ENCODE results near the gene PDE4D.
"Not testable (repeated sequence)": the region's sequence is repeated elsewhere in the genome, so short reads cannot be mapped to it uniquely, and the experiment has no call there.

PDE4D gene

DNA sequence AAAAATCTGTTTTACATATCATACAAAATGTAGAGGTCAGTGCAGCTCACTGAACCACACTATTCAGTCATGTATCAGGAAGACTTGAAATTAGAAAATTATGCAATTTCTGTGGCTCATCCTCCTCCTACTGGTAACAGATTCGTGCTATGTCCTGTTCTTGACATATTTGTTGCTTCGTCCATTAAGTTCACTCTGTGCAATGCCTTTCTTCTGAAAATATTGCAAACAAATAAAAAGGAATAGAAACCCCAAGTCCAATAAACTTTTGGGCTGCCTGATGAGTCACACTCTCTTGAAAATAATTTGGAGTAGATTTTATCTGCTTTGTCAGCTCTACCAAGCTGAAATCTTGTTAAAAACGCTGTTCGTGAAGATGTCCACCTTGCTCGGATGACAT, 919.4 kb downstream of the PDE4D start:
- no peak for DNase-seq

DNA sequence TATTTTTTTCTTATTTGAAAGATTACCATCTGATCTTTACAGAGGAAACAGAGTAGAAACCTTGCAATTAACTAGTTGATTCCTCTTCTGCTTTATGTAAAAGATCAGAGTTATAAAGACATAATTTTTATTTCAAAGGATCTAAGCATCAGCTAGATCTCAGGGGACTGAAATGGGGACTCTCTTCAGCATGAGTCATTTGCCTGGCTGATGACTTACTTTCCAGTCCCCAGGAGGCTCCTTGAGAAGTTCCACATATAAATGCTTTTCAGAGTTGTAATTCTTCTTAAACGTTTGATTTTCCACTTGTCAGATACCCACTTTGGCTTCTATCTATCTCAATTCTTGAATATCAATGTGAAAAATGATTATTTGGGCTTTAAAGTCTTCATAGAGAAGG, 921.2 kb downstream of the PDE4D start:
- no peak for DNase-seq

DNA sequence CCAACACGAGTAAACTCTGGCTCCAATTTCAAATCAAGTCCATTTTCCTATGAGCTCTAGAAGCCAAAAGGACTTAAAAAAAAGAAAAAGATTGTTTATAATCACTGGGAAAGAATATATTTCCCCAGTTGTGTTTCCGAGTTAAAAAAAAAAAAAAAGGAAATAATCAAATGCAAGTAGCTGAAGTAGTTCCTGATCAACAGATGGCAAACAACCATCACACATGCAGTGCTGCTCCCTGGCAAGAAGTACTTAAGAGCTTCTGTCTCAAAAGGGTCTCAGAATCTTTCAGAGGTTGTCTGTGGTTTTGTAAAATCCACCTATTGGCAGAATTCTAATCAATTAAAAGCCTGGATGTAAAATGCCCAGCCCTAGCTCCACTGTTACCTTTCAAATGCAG, 922.8 kb downstream of the PDE4D start:
- DNase-seq: no peak

DNA sequence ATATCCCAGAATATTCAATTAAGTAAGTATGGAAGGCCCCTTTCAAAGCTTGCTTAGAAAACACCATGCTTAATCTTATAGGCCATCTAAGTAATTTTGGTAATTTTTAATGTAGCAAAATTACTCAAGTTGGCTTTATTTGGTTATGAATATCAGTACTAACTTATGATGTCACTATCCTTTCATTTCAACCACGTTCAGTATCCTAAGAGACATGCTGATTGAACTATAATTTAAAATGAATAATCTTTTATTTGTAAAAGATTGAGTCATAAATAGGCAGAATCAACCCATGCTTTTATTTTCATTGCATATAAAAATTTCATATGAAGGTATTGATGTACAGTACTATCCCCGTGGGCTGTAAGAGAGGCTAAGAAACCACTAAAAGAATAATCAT, 923.7 kb downstream of the PDE4D start:
- DNase-seq: no peak

DNA sequence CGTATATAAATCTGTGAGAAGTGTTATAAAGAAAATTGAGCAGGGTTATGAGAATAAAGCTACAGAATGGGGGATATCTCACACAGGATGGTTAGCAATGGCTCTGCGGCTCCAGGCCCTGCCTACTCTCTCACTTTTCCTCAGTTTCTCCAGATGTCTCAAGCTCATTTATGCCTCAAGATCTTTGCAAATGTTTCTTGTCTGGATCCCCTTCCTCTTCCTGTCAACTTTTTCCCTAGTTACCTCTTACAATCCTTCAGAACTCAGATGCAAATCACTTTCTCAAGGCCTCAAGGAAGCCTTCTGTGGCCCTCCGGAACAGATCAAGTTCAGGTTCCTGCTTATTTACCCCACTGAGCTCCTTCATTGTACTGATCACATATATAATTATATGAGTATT, 924.3 kb downstream of the PDE4D start:
- DNase-seq: no peak

DNA sequence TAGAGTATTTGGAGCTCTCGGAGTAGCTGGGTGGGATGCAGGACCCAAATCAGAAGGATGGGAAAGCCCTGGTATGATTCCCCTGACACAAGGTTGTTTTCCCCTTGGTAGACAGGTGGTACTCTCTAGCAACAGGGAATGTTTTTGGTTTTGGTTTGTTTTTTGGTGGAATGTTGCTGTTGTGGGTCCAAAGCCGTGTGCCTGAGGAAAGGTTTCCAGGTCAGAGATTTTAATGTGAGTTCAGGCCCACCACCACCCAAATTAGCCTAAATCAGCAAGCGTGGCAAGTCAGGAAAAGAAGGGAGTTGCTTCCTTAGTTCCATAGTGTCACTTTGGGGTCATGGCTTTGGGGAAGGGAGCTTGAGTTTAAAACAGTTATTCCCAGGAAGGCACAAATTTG, 925.2 kb downstream of the PDE4D start:
- DNase-seq: no peak

DNA sequence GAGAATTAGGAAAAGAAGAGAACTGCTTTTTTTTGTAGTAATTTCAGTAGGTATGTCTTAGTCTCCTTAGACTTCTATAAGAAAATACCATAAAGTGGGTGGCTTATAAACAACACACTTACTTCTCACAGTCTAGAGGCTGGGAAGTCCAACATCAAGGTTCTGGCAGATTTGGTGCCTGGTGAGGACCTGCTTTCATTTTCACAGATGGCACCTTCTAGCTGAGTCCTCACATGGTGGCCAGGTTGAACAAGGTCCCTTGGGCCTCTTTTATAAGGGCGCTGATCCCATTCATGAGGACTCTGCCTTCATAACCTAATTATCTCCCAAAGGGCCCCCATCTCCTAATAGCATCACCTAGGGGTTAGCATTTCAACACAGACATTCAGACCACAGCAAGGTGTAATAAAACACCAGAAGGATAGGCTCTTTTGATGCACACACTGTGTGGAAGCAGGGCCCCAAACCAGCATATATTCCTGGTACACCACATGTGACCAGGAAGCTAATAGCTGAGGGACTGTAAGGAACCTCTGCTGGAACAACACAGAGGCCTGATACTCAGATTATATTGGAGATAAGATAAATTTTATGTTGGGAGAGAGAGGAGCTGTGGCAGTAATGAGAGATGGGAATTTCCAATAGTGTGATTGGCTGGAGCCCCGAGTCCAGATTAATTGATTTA, 925.8 kb downstream of the PDE4D start:
- no peak for DNase-seq

DNA sequence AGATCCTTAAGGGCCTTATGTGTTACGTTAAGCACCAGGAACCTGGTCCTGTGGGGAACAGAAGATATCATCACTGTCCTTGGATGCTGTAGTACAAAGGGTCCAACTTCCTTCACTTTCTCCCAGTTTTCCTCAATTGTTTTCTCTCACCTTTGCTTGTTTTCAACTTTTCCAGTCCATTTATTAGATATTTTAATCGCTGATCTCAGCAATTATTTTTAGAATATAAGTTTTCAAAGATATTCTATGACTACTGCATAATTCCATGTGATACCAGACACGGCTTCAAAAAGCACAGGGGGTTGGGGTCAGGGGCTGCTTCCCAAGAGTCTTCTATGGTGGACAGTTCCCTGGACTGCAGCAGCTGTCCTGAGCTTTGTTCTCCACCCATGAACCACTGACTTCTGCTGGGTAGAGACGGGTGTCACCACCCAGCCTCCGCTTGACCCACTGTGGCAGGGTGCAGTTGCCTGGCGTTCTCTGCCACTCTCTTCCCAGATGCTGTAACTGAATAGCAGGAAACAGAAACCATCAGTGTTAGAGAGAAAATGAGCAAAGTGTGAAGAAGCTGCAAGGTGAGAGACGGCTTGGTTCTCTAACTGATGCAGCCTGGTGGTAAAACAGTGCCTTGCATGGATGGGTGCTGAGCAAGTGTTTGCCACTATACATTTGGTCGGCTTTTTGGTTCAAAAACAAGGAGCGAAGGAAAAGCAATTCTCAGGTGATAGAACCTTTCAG, 927.7 kb downstream of the PDE4D start:
- DNase-seq: no peak

DNA sequence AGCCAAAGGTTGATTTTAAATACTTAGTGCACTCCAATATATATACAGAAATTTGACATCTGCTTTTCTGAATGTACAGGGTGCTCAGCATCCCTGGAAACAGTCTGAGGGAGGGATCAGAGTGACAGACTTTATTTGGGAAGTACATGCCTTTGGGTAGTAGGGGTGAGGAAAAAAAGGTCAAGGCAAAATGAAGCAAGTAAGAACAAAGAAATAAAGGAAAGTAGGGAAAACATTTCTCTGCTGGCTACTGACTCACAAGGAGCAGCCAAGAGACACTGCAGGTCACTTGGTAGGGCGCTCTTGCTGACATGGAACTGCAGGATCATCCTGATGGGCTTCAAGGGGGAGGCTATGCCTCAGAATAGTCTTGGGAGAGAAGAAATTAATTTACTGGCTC, 929.7 kb downstream of the PDE4D start:
- DNase-seq: no peak

DNA sequence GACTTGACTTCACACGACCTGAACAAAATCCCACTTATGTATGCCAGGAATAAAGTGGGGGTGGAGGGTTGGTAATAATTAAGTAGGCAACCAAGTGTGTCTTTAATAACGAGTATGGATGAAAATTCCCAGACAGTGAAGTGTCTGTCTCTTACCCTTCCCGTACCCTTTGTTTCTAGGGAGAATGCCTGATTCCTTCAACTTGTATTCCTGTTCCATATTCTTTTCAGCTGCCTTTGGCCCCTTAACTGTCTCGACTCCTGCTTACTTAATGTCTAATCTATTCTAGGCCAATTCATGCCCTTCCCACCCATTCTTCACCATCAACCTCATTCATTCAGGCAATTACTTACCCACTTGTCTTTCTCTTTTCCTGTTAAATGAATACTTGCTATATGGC, 930.2 kb downstream of the PDE4D start:
- no peak for DNase-seq

DNA sequence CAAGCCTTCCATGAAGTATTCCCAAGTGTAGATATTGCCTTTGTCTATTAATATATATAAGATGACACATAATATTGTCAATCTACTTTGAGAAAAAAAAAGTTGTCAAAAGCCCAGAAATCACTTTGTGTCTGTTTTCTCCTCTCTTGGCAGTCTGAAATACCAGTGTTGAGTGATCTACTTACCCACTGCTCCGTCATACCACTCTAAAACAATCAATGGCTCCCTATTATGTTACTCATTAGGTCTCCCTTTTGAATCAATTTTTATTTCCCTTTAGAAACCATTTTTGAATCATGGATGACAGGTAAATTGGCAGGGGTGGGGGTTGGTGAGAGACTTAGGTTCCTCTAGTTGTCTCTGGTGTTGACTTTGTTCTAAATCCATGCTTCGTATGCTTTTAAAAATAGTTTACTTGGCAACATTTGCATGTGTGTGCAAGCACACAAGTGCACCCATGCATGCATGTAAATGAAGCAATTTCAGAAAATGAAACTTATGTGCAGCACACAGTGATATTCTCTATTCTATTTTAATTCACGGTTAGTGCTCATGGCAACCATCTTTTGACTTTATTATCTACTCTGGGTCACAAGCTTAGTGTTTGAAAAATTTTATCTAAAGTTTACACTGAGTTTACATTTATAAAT, 931.8 kb downstream of the PDE4D start:
- DNase-seq: no peak

DNA sequence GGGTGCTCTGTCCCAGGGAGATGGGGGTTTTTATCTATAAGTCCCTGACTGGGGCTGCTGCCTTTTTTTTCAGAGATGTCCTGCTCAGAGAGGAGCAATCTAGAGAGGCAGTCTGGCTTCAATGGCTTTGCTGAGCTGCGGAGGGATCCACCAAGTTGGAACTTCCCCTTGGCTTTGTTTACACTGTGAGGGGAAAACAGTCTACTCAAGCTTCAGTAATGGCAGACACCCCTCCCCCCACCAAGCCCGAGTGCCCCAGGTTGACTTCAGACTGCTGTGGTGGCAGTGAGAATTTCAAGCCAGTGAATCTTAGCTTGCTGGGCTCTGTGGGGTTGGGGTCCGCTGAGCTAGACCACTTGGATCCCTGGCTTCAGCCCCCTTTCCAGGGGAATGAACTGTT, 934.8 kb downstream of the PDE4D start:
- DNase-seq: no peak

DNA sequence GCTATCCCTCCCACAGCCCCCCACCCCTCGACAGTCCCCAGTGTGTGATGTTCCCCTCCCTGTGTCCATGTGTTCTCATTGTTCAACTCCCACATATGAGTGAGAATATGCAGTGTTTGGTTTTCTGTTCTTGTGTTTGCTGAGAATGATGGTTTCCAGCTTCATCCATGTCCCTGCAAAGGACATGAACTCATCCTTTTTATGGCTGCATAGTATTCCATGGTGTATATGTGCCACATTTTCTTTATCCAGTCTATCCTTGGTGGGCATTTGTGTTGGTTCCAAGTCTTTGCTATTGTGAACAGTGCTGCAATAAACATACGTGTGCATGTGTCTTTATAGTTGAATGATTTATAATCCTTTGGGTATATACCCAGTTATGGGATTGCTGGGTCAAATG, 940.3 kb downstream of the PDE4D start:
- not testable (repeated sequence) for DNase-seq

DNA sequence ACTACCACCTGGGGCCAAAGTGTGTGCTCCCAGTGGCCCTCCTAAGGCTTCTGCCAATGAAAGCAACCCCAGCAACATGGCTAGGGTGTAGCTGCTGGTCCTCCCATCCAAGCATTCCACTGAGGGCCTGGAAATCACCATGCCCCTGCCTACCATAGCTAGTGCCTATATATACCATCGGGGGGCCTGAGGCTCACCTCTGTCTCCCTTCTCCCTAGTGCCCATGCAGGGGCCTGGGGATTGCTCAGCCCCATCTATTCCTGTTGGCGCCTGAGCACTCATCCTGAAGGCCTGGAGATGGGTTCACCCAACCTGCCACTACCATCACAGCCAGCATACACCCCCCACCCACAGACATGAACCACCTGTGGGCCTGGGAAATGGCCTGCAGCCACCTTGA, 943.3 kb downstream of the PDE4D start:
- DNase-seq: no peak

DNA sequence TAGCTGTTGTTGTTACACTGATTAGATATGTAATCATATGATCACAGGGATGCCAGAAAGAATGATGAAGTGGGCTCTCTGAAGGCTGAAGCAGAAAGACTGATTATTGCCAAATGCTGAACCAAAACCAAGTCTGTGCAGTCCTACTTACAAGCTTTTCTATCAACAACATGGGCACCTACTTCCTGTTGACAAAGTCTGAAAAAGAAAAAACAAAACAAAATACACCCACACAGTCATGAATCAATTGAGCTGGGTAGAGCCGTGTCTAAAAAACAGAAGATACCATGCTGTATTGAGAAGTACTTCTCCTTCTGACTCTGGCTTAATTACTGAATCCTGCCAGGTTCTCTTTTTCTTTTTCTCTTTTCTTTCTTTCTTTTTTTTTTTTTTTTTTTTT, 947.3 kb downstream of the PDE4D start:
- no peak for DNase-seq

DNA sequence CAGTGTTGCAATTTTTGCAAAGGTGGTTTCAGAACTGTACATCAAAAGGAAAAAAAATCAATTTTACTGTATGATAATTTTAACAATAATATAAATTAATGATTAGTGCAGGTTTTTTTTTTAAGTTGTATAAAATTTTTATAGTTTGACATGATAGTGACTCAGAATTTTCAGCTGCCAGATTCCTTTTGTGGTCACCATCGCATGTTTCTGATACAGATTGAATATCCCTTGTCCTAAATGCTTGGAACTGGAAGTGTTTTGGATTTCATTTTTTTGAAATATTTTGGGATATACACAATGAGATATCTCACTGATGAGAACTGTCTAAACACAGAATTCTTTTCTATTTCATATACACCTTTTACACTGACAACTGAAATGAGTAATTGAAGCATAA, 949.3 kb downstream of the PDE4D start:
- DNase-seq: no peak

DNA sequence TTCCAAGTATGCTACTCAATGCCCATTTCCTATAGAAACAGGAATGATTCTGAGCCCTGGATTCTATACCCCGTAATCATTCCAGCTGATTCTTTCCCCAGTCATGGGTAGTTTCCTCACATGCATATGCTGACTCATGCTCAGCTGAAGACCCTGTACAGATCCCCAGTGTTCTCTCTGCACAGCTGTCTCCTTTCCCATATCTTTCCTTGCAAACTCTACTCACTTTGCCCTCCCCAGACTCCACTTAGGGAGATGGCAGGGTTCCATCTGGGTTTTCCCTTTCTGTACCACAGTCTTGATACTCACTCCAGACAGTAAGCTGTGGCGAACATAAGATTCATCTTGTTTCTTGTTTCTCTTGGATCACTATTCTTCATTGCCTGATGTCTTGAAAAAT, 953.1 kb downstream of the PDE4D start:
- peak; percentile 9 for DNase-seq

DNA sequence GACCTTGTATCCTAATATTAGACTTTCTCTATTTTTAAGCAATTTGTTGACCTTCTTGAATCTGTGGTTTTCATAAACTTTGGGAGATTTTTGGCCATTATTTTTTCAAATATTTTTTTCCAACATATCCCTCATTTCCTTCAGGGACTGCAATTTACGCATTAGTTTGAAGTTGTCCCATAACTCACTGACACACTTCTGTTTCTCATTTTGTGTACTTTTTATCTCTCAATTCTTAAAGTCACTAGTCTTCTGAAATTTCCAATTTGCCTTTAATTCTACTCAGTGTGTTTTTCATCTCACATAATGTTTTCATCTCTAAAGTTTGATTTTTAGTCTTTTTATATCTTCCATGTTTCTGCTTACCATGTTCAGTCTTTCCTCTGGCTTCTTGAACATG, 953.9 kb downstream of the PDE4D start:
- no peak for DNase-seq

DNA sequence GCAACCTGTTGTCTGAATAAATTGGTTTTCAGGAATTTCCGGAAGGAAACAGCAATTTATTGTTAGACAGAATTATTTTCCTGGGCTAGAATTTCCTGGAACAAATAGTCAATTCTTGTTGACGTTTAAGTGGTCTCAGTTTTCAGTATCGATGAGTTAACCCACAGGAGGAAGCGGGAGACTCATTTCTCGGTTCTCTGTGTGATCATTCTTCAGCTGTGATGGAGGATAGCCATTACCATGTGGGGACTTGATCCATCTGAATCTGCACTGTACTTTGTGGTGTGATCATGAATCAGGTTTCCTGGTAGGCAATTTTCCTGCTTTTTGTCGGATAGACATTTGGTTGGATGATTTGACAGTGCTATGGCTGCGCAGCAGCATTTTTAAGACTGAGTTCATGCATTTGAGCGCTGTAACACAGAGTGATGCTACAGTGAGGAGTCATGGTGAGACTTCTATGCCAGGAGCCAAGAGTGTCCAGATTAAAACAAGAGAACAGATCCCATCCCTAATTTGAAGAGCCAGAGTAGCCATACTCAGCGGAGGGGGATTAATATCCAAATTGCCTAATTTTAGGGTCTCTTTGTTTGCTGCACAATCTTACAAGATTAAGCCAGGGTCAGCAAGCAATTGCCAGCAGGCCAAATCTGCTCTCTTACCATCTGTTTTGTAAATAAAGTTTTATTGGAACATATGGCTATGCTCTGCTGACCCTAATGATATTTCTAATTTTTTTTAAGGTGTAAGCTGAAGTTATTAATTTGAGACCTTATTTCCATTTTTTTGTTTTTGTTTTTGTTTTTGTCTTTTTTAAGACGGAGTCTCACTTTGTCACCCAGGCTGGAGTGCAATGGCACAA, 954.7 kb downstream of the PDE4D start:
- no peak for DNase-seq

DNA sequence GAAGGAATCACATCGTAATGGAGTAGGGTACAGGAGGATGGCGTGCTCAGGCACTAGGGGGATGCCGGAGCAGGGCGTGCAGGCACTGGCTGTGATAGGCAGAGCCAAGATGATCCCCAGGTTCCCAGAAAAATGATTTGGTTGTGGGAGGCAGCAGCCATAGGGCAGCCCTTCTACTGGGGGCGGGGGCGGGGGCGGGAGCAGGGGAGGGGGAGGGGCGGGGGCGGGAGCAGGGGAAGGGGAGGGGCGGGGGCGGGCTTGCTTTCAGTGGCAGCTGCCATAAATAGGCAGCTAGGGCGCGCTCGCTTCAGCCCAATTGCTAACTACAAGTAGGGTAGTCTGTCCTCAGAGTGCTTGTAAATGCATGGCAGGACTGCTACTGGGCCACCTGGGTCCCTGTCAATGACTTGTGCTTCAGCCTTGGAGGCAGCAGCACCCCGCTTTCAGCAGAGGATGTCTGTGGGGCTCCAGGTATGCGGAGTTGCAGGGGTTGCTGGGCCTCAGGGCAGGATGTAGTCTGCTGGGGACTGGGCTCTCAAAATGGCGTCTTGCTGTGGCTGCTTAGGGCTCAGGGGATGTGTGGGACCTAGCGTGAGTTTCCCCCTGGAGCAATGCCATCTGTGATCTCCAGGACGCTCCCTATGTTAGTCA, 956.4 kb downstream of the PDE4D start:
- DNase-seq: no peak

DNA sequence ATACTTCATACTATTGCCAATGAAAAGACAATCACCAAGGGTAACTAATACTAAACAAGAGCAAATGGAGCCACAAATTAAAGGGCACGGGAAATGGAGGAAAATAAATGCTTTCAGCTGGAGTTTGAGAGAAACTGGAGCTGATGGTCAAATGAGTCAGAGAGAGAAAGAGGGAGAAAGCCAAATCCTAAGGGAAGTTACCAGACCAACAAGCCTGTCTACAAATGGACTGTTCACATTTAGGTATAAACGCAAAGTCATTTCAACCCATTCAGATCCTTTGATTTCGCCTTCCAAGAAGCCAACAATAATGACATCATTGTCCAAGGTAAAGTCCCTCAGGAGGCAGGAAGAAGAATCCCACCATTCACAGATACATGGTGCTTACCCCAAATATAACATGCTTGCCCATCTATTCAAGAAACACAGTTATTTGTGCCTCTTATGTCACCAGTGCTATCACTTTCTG, 958.9 kb downstream of the PDE4D start:
- no peak for DNase-seq

DNA sequence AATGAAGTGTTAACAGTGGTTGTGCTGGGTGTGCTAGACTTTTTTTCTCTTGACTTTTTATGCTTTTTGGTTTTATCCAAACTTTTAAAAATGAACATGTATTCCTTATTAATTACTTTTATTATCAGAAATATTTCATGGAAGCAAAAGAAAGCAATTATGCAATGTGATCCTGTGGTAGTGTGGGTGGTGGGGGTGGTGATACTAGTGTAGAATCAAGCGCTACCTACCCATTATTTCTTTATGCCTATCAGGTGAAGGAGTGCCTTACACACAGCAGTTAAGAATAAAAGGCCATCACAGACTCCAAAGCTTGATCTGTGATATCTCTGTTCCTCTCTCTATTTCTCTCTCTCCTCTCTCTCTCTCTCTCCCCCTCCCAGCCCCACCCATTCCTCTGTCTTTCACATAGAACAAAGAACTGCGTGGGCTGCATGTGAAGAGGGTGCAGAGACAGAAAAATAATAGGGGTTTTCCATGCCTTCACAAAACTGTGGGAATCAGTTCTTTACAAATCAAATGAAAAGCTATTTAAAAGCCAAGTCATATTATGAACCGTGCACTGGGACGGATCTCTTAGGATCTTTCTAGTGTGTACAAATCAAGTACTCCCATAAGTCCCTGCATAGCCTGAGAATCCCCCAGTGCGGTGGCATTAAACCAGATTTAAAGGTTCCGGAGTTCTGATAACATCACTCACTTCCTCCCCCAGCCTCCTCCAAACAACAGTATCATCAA, 959.5 kb downstream of the PDE4D start:
- no peak for DNase-seq

Data from NCI-H2171 treated with DMSO at 0.1 percent for 48 hours (cell line).